WTC11 (cell line): ENCODE data around the gene REEP2. TPM values are rescaled to one million over a fixed set of nuclear protein-coding genes. Genes with fewer than 3 reads are reported as not detected.
"Not testable (repeated sequence)": the region's sequence is repeated elsewhere in the genome, so short reads cannot be mapped to it uniquely, and the experiment has no call there.

Source experiments
- ATAC-seq: fragments of 200-7000 bp; cut with Tn5 transposase; 2 replicates; pipeline ENCODE4 v1.10.0; 2021; ENCODE audit warnings: mild to moderate bottlenecking, moderate library complexity
- CTCF ChIA-PET: fragments of 300-600 bp; sonication (Branson Sonifier 250); formaldehyde crosslinking; loops from one replicate; lab custom pipeline; 2021; ENCODE audit warnings: antibody characterized with exemption; lab: Charles Lee
- POLR2A ChIA-PET: fragments of 350-600 bp; sonication (Branson Sonifier 250); formaldehyde crosslinking; loops from one replicate; lab custom pipeline; 2021; ENCODE audit warnings: antibody characterized with exemption; lab: Charles Lee
- DNase-seq: peaks from one replicate; pipeline ENCODE4 v3.0.0; 2021; ENCODE audit warnings: low spot score
- H3K27ac Mint-ChIP-seq: 2 replicates; pipeline ENCODE4 v1.8.0; 2021; ENCODE audit warnings: mixed read lengths
- H3K27me3 Mint-ChIP-seq: 2 replicates; pipeline ENCODE4 v1.8.0; 2021; ENCODE audit warnings: low read depth, mild to moderate bottlenecking, moderate library complexity, mixed read lengths
- H3K36me3 Mint-ChIP-seq: 2 replicates; pipeline ENCODE4 v1.8.0; 2021; ENCODE audit warnings: mixed read lengths
- H3K4me1 Mint-ChIP-seq: 2 replicates; pipeline ENCODE4 v1.8.0; 2022; ENCODE audit warnings: mixed read lengths
- H3K4me3 Mint-ChIP-seq: 2 replicates; pipeline ENCODE4 v1.8.0; 2021; ENCODE audit warnings: mild to moderate bottlenecking, moderate library complexity, mixed read lengths
- H3K9me3 Mint-ChIP-seq: 2 replicates; pipeline ENCODE4 v1.8.0; 2021; ENCODE audit warnings: mixed read lengths
- AR ChIP-seq: fragments of 250-450 bp; sonication (Bioruptor Pico); IDR thresholded peaks from 2 replicates; pipeline ENCODE4 v1.9.0; 2021; ENCODE audit warnings: mild to moderate bottlenecking
- ATF3 ChIP-seq: sonication (generic); formaldehyde crosslinking; conservative IDR thresholded peaks from 2 replicates; pipeline ENCODE4 v1.8.1; 2022; ENCODE audit warnings: mild to moderate bottlenecking, missing genetic modification reagents
- CTCF ChIP-seq: fragments of 200-600 bp; IDR thresholded peaks from 2 replicates; pipeline ENCODE4 v1.8.0; 2022; ENCODE audit warnings: antibody characterized with exemption
- E2F5 ChIP-seq: sonication (generic); formaldehyde crosslinking; IDR thresholded peaks from 2 replicates; pipeline ENCODE4 v1.8.1; 2022; ENCODE audit warnings: mild to moderate bottlenecking, moderate library complexity, missing genetic modification reagents
- ESRRA ChIP-seq: sonication (generic); formaldehyde crosslinking; IDR thresholded peaks from 2 replicates; pipeline ENCODE4 v1.8.1; 2022; ENCODE audit warnings: mild to moderate bottlenecking, missing genetic modification reagents, borderline replicate concordance
- FOXP1 ChIP-seq: sonication (generic); formaldehyde crosslinking; IDR thresholded peaks from 2 replicates; pipeline ENCODE4 v1.8.0; 2022; ENCODE audit warnings: missing genetic modification reagents, mild to moderate bottlenecking, moderate library complexity, borderline replicate concordance
- KAT7 ChIP-seq: sonication (generic); formaldehyde crosslinking; IDR thresholded peaks from 2 replicates; pipeline ENCODE4 v1.8.1; 2023; ENCODE audit warnings: missing genetic modification reagents, mild to moderate bottlenecking, borderline replicate concordance
- MLX ChIP-seq: sonication (generic); formaldehyde crosslinking; IDR thresholded peaks from 2 replicates; pipeline ENCODE4 v1.8.1; 2023; ENCODE audit warnings: mild to moderate bottlenecking, missing genetic modification reagents, moderate library complexity
- PRDM15 ChIP-seq: sonication (generic); formaldehyde crosslinking; IDR thresholded peaks from 2 replicates; pipeline ENCODE4 v1.8.0; 2022; ENCODE audit warnings: missing genetic modification reagents
- STAT6 ChIP-seq: sonication (generic); formaldehyde crosslinking; conservative IDR thresholded peaks from 2 replicates; pipeline ENCODE4 v1.8.1; 2023; ENCODE audit warnings: mild to moderate bottlenecking, low read depth, missing genetic modification reagents, moderate library complexity
- TCF7 ChIP-seq: sonication (generic); formaldehyde crosslinking; IDR thresholded peaks from 2 replicates; pipeline ENCODE4 v1.8.0; 2022; ENCODE audit warnings: mild to moderate bottlenecking, low read depth, missing genetic modification reagents, moderate library complexity
- ZNF138 ChIP-seq: sonication (generic); formaldehyde crosslinking; conservative IDR thresholded peaks from 2 replicates; pipeline ENCODE4 v1.8.1; 2022; ENCODE audit warnings: mild to moderate bottlenecking, moderate library complexity, missing genetic modification reagents
- total RNA-seq: library from RNA; stranded (reverse); gene quantifications from 3 replicates; pipeline ENCODE4 v1.2.3, GENCODE V29; 2021

The REEP2 gene
- total RNA-seq, 1 experiment from 2014 or later = 51.1 TPM

- TF ChIP-seq MLX (CRISPR knock-in tag) (no peak), KAT7 (CRISPR knock-in tag) (no peak)
- TF ChIP-seq, all 79 proteins: peak for 0
Observed at GRCh38 chr5:138408023-138408422, 30.8 kb upstream of the REEP2 start (continued).

- POLR2A ChIA-PET, H3K27me3 Mint-ChIP-seq: not testable (repeated sequence)
Observed at GRCh38 chr5:138410996-138411640, 27.7 kb upstream of the REEP2 start.

GRCh38 chr5:138418444-138418843, 20.4 kb upstream of the REEP2 start:
- Mint-ChIP-seq H3K36me3 (peaks cover 67% of the 10 kb centered on the region), H3K4me3 (no peak overlapping the region), H3K9me3 (no peaks in the 10 kb centered on the region), H3K4me1 (no peaks in the 10 kb centered on the region), H3K27me3 (no peaks in the 10 kb centered on the region), H3K27ac (no peak overlapping the region)
- ATAC-seq = no peak
- POLR2A ChIA-PET = no interaction called here
- CTCF ChIA-PET = no interaction called here
- DNase-seq = no peak
- TF ChIP-seq ESRRA (CRISPR knock-in tag) = no peak
- no peak for TF ChIP-seq ATF3 (CRISPR knock-in tag)
- TF ChIP-seq TCF7 (CRISPR knock-in tag) = no peak
- no peak for TF ChIP-seq AR (CRISPR knock-in tag)
- TF ChIP-seq FOXP1 (CRISPR knock-in tag) = no peak
- TF ChIP-seq E2F5 (CRISPR knock-in tag) = no peak
- no peak for TF ChIP-seq STAT6 (CRISPR knock-in tag)
- TF ChIP-seq PRDM15 (CRISPR knock-in tag) = no peak
- no peak for TF ChIP-seq ZNF138 (CRISPR knock-in tag)
- TF ChIP-seq CTCF = no peak

More at GRCh38 chr5:138410996-138411640, 27.7 kb upstream of the REEP2 start:
- peaks cover 18% of the 10 kb centered on the region for H3K9me3 Mint-ChIP-seq
- CTCF ChIA-PET = interaction anchor here (0.8 to 4.3 kb wide), 7 partner anchors 12 to 225 kb away, joined by 3 to 33 read pairs (median 3); partner anchors contain the start of gene KDM3B
- TF ChIP-seq CTCF = peak; percentile 47; the same call in 1 of the 2 replicates
- H3K36me3 Mint-ChIP-seq = peaks cover 63% of the 10 kb centered on the region
- DNase-seq = peak; percentile 78
- not testable (repeated sequence) for H3K27ac Mint-ChIP-seq, ATAC-seq, H3K4me3 Mint-ChIP-seq, H3K4me1 Mint-ChIP-seq
